RPMI7951 (cell line): Measurements from ENCODE around the gene GPR84. TPM values are rescaled to one million over a fixed set of nuclear protein-coding genes. Genes with fewer than 3 reads are reported as not detected.
A peak's percentile ranks its signal among the peaks of the same experiment; 100 is the strongest.
"Not testable (repeated sequence)": the region's sequence is repeated elsewhere in the genome, so short reads cannot be mapped to it uniquely, and the experiment has no call there.

Experiments used
- DNase-seq: peaks from one replicate; pipeline ENCODE4 v3.0.0-alpha.2; 2012; ENCODE audit warnings: low read depth
- total RNA-seq: library from RNA; depleted of rRNA; stranded (reverse); fragments of >200 nt; shearing (Covaris generic); gene quantifications from 2 replicates; pipeline ENCODE4 v1.2.3, GENCODE V29; 2014

GPR84 gene
- total RNA-seq, 1 experiment from 2014 or later: 0.12 TPM

GRCh38 chr12:54356228-54356627 is 8.1 kb downstream of the GPR84 start:
- DNase-seq: no peak

GRCh38 chr12:54355104-54355815 is 9.0 kb downstream of the GPR84 start:
- DNase-seq: no peak

GRCh38 chr12:54354271-54354670 is 10.0 kb downstream of the GPR84 start:
- not testable (repeated sequence) for DNase-seq

- DNase-seq: peak; percentile 65
Observed at GRCh38 chr12:54352891-54353874, 11.1 kb downstream of the GPR84 start.

DNA sequence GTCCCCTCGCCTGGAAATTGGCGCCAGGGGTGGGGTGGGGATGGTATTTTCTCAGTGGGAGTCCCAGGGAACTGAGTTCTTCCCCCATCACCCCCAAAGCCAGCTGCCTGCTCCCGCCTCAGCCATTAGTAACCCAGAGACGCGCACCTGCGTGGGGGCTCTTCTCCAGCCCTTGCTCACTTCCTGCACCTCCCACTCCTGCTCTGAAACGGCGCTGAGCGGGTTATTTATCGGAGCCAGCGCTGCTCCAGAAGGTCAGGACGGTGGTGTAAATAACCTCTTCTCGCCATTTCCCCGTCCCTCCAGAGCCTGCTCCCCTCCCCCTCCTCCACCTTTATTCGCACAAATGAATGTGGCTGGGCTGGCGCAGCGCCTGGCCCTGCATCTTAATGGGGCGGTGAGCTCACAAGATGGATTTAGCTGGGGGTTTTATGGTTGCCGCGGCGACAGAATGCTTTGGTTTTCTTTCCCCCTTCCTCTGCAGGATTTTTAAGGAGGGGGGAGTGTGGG is 12.2 kb downstream of the GPR84 start:
- DNase-seq: no peak

DNA sequence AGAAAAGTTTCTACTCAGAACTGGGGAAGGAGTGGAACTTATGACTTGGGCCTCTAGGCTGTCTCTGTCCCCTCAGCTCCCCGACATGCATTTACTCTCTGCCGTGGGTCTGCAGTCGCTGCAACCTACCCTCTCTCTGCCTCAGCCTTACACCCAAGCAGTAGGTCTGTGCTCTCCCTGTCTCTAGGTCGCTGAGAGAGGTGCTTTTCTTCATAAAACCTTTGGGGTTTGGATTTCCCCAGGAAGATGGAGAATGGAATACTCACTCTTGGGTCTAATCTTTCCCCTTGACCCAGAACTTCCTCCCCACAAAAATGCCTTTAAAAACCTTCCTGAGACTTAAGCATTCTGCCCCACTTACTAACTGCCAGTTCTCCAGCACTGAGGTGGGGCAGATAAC is 12.9 kb downstream of the GPR84 start:
- no peak for DNase-seq

GRCh38 chr12:54350743-54351142 is 13.5 kb downstream of the GPR84 start:
- no peak for DNase-seq

DNA sequence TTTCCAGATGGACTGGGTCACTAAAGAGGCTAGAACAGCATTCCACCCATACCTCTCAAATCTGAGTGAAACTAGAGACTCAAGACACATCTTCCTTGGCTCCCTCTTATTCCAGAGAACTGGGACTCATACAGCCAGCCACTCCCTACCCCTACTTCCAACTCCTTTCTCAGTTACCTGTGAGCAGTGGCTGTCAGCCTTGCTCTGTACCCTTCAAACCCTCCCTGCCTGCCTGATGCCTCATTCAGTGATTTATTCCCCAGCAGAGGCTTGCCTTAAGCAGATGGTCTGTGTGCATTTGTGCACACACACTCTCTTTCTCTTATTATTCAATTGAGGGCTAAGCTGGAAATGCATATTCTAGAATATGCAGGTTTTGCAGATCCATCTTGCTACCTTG is 14.6 kb downstream of the GPR84 start:
- no peak for DNase-seq

DNA sequence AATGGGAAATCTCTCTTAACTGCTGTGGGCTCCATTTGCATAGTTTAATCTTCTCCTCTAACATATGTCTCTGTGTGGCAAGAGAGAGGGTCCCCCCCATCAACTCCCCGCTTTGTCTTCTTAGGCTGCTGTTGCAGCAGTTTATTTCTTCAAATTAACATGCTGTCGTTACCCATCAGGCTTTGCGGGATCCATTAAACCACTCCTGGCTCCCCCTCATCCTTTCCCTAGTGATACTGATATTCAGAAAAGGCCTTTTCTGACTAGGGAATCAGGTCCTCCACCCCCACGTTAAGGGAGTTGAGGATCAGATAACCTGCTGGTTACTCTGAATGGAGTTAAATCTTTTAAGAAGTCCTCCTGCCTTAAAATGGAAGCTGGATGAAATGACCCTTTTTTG is 15.2 kb downstream of the GPR84 start:
- no peak for DNase-seq

DNA sequence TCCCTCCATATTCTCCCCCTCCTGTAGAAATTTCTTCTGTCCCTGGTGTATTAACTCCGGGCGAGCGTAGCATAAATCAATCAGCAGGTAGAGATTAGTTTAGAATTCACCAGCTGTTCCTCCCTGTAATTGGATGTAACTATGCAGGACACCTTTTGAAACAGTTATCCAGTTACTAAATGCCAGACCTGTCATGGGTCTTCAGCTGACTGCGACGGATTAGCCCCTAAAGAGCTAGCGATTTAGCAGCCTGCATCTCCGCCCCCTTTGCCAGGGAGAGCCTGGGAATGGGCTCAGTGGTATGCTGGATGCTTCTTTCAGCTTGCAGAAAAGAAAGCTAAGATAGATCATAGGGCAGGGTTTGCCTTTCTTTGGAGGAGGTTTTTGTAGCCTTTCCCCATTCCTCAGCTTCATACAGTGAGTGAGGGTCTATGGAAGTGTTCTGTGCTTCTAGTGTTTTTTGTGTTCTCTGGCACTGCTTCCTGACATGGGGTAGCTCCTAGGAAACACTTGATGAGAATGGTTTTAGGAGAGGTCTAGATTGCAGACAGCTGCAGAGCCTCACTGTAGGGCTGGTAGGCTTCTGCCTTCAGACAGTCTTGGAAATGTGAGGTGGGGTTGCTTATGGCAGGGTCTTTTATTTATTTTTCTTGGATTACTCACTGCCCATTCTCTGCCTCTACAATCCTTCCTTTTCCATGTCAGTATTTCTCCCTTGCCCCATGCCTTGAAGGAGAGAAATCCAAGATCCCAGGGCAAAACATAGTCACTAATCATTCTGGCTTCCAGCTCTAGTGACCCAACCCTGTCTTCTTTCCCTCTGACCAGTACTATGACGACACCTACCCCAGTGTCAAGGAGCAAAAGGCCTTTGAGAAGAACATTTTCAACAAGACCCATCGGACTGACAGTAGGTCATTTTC is 22.6 kb downstream of the GPR84 start:
- no peak for DNase-seq

GRCh38 chr12:54340846-54341245 is 23.4 kb downstream of the GPR84 start:
- no peak for DNase-seq

DNA sequence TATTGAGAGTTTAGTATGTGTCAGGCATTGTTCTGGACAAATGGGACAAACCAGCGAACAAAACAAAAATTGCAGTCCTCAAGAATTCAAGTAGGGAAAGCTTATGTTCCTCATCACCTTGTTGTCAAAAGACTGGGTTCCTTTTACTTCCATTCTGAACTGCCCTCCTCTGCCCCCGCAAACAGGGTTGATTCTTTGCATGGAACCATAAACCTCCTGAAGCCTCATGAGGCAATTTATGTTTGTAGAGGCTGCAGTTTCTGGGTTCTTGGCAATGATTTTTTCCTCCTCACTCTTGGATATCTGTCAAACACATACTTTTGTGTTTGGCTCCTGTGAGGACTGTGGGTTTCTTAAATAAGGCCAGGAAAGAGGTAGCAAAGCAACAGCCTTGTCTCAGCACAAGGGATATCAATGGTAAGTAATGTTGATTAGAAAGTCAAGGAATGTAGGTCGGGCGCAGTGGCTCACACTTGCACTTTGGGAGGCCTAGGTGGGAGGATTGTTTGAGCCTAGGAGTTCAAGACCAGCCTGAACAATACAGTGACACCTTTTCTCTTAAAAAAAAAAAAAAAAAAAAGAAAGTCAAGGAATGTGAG is 25.5 kb downstream of the GPR84 start:
- DNase-seq: no peak

DNA sequence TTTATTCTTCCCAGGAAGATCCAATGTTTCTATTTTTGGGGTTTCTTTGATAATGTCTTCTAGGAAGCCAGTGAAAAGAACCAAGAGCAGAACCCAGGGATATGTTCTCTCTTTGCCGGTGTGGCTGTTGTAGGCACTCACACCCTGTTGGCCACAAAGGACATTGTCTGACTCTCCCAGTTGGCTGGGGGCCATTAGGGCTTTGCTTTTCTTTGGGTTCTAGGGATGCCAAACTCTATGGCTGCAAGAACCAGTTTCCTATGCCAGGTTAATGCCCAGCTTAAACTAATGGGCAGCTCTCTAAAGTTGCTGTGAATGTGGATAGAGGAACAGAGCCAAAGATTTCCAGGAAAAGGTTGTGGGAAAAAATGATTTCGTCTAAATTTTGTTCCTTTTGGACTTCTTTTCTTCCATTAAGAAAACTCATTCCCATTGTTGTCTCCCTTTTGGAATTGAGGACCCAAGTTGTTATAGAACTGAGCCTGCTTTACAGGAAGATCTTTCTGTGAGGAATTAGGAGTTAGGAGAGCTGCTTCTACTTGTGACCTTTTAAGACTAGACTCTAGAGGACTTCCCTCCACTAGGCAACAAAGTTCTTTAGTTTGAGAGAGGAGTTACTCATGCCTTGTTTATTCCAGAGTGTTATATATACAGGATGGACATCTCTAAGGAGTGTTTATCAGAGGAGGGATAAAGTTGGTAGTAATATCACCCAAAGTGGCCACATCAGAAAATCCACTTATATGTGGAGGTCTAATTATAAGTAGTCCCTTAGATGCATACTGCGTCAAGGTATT is 26.2 kb downstream of the GPR84 start:
- DNase-seq: no peak

GRCh38 chr12:54337280-54337842 is 26.9 kb downstream of the GPR84 start:
- no peak for DNase-seq

- no peak for DNase-seq
Observed at GRCh38 chr12:54333420-54334034, 30.8 kb downstream of the GPR84 start.

DNA sequence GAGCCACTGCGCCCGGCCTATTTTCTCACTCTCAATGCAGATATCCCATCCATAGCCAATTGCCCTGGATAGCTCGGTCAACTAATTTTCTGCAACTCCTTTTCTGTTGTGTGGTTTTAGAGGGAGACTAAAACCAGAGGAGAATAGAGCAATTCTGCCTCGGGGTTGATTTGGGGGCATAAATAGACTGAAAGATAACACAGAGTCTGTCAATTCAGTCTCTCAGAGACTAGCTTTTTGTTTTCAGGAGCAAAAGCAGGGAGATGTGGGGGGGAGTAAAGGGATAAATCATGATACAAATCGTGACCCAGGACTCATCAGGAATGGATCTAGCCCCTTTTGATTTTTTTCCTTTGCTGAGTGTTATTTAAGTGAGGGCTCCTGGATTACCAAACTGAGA is 32.8 kb downstream of the GPR84 start:
- peak; percentile 24 for DNase-seq

DNA sequence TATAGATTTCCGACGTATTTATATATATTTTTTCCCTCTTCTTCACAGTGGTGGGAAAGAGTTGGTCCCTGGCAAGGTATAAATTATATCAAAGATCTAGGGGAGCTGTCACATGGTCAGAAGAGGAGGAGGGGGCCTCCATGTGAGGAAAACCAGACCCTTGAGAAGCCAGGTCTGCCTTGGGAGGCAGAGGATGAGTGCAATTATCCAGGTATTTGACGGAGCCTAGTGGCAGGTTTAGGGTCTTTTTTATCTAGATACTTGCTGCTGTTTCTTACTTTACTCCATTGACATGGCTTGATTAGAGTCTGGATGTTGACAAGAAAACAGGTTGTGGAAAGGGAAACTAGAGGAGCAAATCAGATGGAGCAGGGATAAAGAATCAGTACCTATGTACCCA is 33.8 kb downstream of the GPR84 start:
- no peak for DNase-seq

DNA sequence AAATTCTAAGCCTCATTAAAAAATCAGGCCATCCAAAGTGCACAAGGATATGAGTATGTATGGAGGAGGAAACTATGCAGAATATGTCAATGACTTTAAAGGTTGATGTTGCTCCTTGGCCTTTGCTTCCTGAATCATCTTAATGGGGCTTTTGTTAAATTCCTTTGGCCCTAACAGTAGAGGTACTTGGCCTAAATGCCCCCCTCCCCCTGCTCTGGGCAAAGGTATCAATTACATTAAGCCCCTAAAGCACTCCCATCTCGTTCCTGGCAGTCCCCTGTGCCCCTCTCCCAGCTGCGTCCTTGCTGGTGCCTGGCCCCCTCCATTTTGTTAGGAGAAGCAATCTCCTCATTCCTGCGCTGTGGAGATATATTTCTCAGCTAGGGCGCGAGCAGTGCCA is 34.5 kb downstream of the GPR84 start:
- no peak for DNase-seq

GRCh38 chr12:54328595-54329337 is 35.5 kb downstream of the GPR84 start:
- DNase-seq: no peak
